Measurements from ENCODE around the gene XDH. TPM values are rescaled to one million over a fixed set of nuclear protein-coding genes. Genes with fewer than 3 reads are reported as not detected.

Gene XDH
- total RNA-seq, 1 donor from 2014 or later: not detected

- no peak overlapping the region for H3K27ac ChIP-seq (ENCODE audit: low read depth, low read length)
- no peak overlapping the region for H3K4me3 ChIP-seq (ENCODE audit: low read length in 3 of 3)
- H3K4me1 ChIP-seq (ENCODE audit: control insufficient read depth in 3 of 3, insufficient read depth in 3 of 3, low read length in 3 of 3): no peaks in the 10 kb centered on the region
- H3K9me3 ChIP-seq (ENCODE audit: control insufficient read depth in 3 of 3, low read length in 3 of 3): no peaks in the 10 kb centered on the region
- no peaks in the 10 kb centered on the region for H3K36me3 ChIP-seq (ENCODE audit: control insufficient read depth in 3 of 3, insufficient read depth in 3 of 3, low read length in 3 of 3)
- no peak overlapping the region for H3K9ac ChIP-seq (ENCODE audit: low read depth in 1 of 3, low read length in 3 of 3)
- H3K27me3 ChIP-seq (ENCODE audit: control insufficient read depth in 3 of 3, insufficient read depth in 3 of 3, low read length in 3 of 3): peaks cover 0 to 2% (median 0%) of the 10 kb centered on the region in 3 donors
Measured at GRCh38 chr2:31372097-31372496, 42.4 kb downstream of the XDH start.

- no peaks in the 10 kb centered on the region for H3K36me3 ChIP-seq (ENCODE audit: control insufficient read depth in 3 of 3, insufficient read depth in 3 of 3, low read length in 3 of 3)
- H3K27me3 ChIP-seq (ENCODE audit: control insufficient read depth in 3 of 3, insufficient read depth in 3 of 3, low read length in 3 of 3): peaks cover 0 to 2% (median 0%) of the 10 kb centered on the region in 3 donors
- no peaks in the 10 kb centered on the region for H3K9me3 ChIP-seq (ENCODE audit: control insufficient read depth in 3 of 3, low read length in 3 of 3)
- no peak overlapping the region for H3K4me3 ChIP-seq (ENCODE audit: low read length in 3 of 3)
- H3K4me1 ChIP-seq (ENCODE audit: control insufficient read depth in 3 of 3, insufficient read depth in 3 of 3, low read length in 3 of 3): no peaks in the 10 kb centered on the region
- H3K27ac ChIP-seq (ENCODE audit: low read depth, low read length): no peak overlapping the region
- no peak overlapping the region for H3K9ac ChIP-seq (ENCODE audit: low read depth in 1 of 3, low read length in 3 of 3)
Measured at GRCh38 chr2:31371691-31372090, 42.9 kb downstream of the XDH start.

GRCh38 chr2:31366733-31367132 is 47.8 kb downstream of the XDH start:
- Histone ChIP-seq H3K27me3 (ENCODE audit: control insufficient read depth in 3 of 3, insufficient read depth in 3 of 3, low read length in 3 of 3) (no peaks in the 10 kb centered on the region), H3K27ac (ENCODE audit: low read depth, low read length) (no peak overlapping the region), H3K9me3 (ENCODE audit: control insufficient read depth in 3 of 3, low read length in 3 of 3) (no peaks in the 10 kb centered on the region), H3K4me3 (ENCODE audit: low read length in 3 of 3) (no peak overlapping the region), H3K36me3 (ENCODE audit: control insufficient read depth in 3 of 3, insufficient read depth in 3 of 3, low read length in 3 of 3) (no peaks in the 10 kb centered on the region), H3K4me1 (ENCODE audit: control insufficient read depth in 3 of 3, insufficient read depth in 3 of 3, low read length in 3 of 3) (no peaks in the 10 kb centered on the region), H3K9ac (ENCODE audit: low read depth in 1 of 3, low read length in 3 of 3) (no peak overlapping the region)

GRCh38 chr2:31365834-31366505 is 48.6 kb downstream of the XDH start:
- Histone ChIP-seq H3K27ac (ENCODE audit: low read depth, low read length) (no peak overlapping the region), H3K27me3 (ENCODE audit: control insufficient read depth in 3 of 3, insufficient read depth in 3 of 3, low read length in 3 of 3) (no peaks in the 10 kb centered on the region), H3K36me3 (ENCODE audit: control insufficient read depth in 3 of 3, insufficient read depth in 3 of 3, low read length in 3 of 3) (no peaks in the 10 kb centered on the region), H3K4me3 (ENCODE audit: low read length in 3 of 3) (no peak overlapping the region), H3K4me1 (ENCODE audit: control insufficient read depth in 3 of 3, insufficient read depth in 3 of 3, low read length in 3 of 3) (no peaks in the 10 kb centered on the region), H3K9ac (ENCODE audit: low read depth in 1 of 3, low read length in 3 of 3) (no peak overlapping the region), H3K9me3 (ENCODE audit: control insufficient read depth in 3 of 3, low read length in 3 of 3) (no peaks in the 10 kb centered on the region)

GRCh38 chr2:31365348-31365747 is 49.2 kb downstream of the XDH start:
- no peaks in the 10 kb centered on the region for H3K36me3 ChIP-seq (ENCODE audit: control insufficient read depth in 3 of 3, insufficient read depth in 3 of 3, low read length in 3 of 3)
- H3K27ac ChIP-seq (ENCODE audit: low read depth, low read length): no peak overlapping the region
- H3K9ac ChIP-seq (ENCODE audit: low read depth in 1 of 3, low read length in 3 of 3): no peak overlapping the region
- no peaks in the 10 kb centered on the region for H3K27me3 ChIP-seq (ENCODE audit: control insufficient read depth in 3 of 3, insufficient read depth in 3 of 3, low read length in 3 of 3)
- no peaks in the 10 kb centered on the region for H3K9me3 ChIP-seq (ENCODE audit: control insufficient read depth in 3 of 3, low read length in 3 of 3)
- no peak overlapping the region for H3K4me3 ChIP-seq (ENCODE audit: low read length in 3 of 3)
- no peaks in the 10 kb centered on the region for H3K4me1 ChIP-seq (ENCODE audit: control insufficient read depth in 3 of 3, insufficient read depth in 3 of 3, low read length in 3 of 3)

- no peaks in the 10 kb centered on the region for H3K9me3 ChIP-seq (ENCODE audit: control insufficient read depth in 3 of 3, low read length in 3 of 3)
- no peaks in the 10 kb centered on the region for H3K36me3 ChIP-seq (ENCODE audit: control insufficient read depth in 3 of 3, insufficient read depth in 3 of 3, low read length in 3 of 3)
Measured at GRCh38 chr2:31363956-31364750, 50.4 kb downstream of the XDH start.

GRCh38 chr2:31362581-31362980 is 52.0 kb downstream of the XDH start:
- no peak overlapping the region for H3K9ac ChIP-seq (ENCODE audit: low read depth in 1 of 3, low read length in 3 of 3)
- H3K4me1 ChIP-seq (ENCODE audit: control insufficient read depth in 3 of 3, insufficient read depth in 3 of 3, low read length in 3 of 3): no peaks in the 10 kb centered on the region
- no peaks in the 10 kb centered on the region for H3K27me3 ChIP-seq (ENCODE audit: control insufficient read depth in 3 of 3, insufficient read depth in 3 of 3, low read length in 3 of 3)
- H3K27ac ChIP-seq (ENCODE audit: low read depth, low read length): no peak overlapping the region
- H3K36me3 ChIP-seq (ENCODE audit: control insufficient read depth in 3 of 3, insufficient read depth in 3 of 3, low read length in 3 of 3): no peaks in the 10 kb centered on the region
- no peaks in the 10 kb centered on the region for H3K9me3 ChIP-seq (ENCODE audit: control insufficient read depth in 3 of 3, low read length in 3 of 3)
- H3K4me3 ChIP-seq (ENCODE audit: low read length in 3 of 3): no peak overlapping the region

More at GRCh38 chr2:31363956-31364750, 50.4 kb downstream of the XDH start:
- no peak overlapping the region for H3K9ac ChIP-seq (ENCODE audit: low read depth in 1 of 3, low read length in 3 of 3)
- H3K4me1 ChIP-seq (ENCODE audit: control insufficient read depth in 3 of 3, insufficient read depth in 3 of 3, low read length in 3 of 3): no peaks in the 10 kb centered on the region
- H3K27me3 ChIP-seq (ENCODE audit: control insufficient read depth in 3 of 3, insufficient read depth in 3 of 3, low read length in 3 of 3): no peaks in the 10 kb centered on the region
- H3K4me3 ChIP-seq (ENCODE audit: low read length in 3 of 3): no peak overlapping the region
- H3K27ac ChIP-seq (ENCODE audit: low read depth, low read length): no peak overlapping the region

GRCh38 chr2:31359229-31359628 is 55.3 kb downstream of the XDH start:
- Histone ChIP-seq H3K9ac (ENCODE audit: low read depth in 1 of 3, low read length in 3 of 3) (no peak overlapping the region), H3K9me3 (ENCODE audit: control insufficient read depth in 3 of 3, low read length in 3 of 3) (no peaks in the 10 kb centered on the region), H3K36me3 (ENCODE audit: control insufficient read depth in 3 of 3, insufficient read depth in 3 of 3, low read length in 3 of 3) (no peaks in the 10 kb centered on the region), H3K27ac (ENCODE audit: low read depth, low read length) (no peak overlapping the region), H3K4me3 (ENCODE audit: low read length in 3 of 3) (no peak overlapping the region), H3K27me3 (ENCODE audit: control insufficient read depth in 3 of 3, insufficient read depth in 3 of 3, low read length in 3 of 3) (no peaks in the 10 kb centered on the region), H3K4me1 (ENCODE audit: control insufficient read depth in 3 of 3, insufficient read depth in 3 of 3, low read length in 3 of 3) (no peaks in the 10 kb centered on the region)

- Histone ChIP-seq H3K4me1 (ENCODE audit: control insufficient read depth in 3 of 3, insufficient read depth in 3 of 3, low read length in 3 of 3) (no peaks in the 10 kb centered on the region), H3K4me3 (ENCODE audit: low read length in 3 of 3) (no peak overlapping the region), H3K36me3 (ENCODE audit: control insufficient read depth in 3 of 3, insufficient read depth in 3 of 3, low read length in 3 of 3) (no peaks in the 10 kb centered on the region), H3K9me3 (ENCODE audit: control insufficient read depth in 3 of 3, low read length in 3 of 3) (peaks cover 0 to 2% (median 0%) of the 10 kb centered on the region in 3 donors), H3K9ac (ENCODE audit: low read depth in 1 of 3, low read length in 3 of 3) (no peak overlapping the region), H3K27me3 (ENCODE audit: control insufficient read depth in 3 of 3, insufficient read depth in 3 of 3, low read length in 3 of 3) (peaks cover 0 to 5% (median 0%) of the 10 kb centered on the region in 3 donors), H3K27ac (ENCODE audit: low read depth, low read length) (no peak overlapping the region)
Measured at GRCh38 chr2:31354837-31355236, 59.7 kb downstream of the XDH start.

GRCh38 chr2:31353179-31353578 is 61.4 kb downstream of the XDH start:
- H3K4me1 ChIP-seq (ENCODE audit: control insufficient read depth in 3 of 3, insufficient read depth in 3 of 3, low read length in 3 of 3): no peaks in the 10 kb centered on the region
- H3K9me3 ChIP-seq (ENCODE audit: control insufficient read depth in 3 of 3, low read length in 3 of 3): peaks cover 0 to 2% (median 0%) of the 10 kb centered on the region in 3 donors
- H3K9ac ChIP-seq (ENCODE audit: low read depth in 1 of 3, low read length in 3 of 3): no peak overlapping the region
- H3K27me3 ChIP-seq (ENCODE audit: control insufficient read depth in 3 of 3, insufficient read depth in 3 of 3, low read length in 3 of 3): peaks cover 0 to 5% (median 0%) of the 10 kb centered on the region in 3 donors
- no peak overlapping the region for H3K27ac ChIP-seq (ENCODE audit: low read depth, low read length)
- H3K4me3 ChIP-seq (ENCODE audit: low read length in 3 of 3): no peak overlapping the region
- H3K36me3 ChIP-seq (ENCODE audit: control insufficient read depth in 3 of 3, insufficient read depth in 3 of 3, low read length in 3 of 3): no peaks in the 10 kb centered on the region

All from skeletal muscle tissue (tissue), 4 donors.